Activated CD4-positive, alpha-beta T cell treated with anti-CD3 and anti-CD28 coated beads for 4 hours (primary cell): ENCODE data around the gene OLFML1.

Experiments used
- DNase-seq, 2 donors: peaks; one replicate each; pipeline ENCODE4 v3.0.0-alpha.2; 2020

The OLFML1 gene

DNA sequence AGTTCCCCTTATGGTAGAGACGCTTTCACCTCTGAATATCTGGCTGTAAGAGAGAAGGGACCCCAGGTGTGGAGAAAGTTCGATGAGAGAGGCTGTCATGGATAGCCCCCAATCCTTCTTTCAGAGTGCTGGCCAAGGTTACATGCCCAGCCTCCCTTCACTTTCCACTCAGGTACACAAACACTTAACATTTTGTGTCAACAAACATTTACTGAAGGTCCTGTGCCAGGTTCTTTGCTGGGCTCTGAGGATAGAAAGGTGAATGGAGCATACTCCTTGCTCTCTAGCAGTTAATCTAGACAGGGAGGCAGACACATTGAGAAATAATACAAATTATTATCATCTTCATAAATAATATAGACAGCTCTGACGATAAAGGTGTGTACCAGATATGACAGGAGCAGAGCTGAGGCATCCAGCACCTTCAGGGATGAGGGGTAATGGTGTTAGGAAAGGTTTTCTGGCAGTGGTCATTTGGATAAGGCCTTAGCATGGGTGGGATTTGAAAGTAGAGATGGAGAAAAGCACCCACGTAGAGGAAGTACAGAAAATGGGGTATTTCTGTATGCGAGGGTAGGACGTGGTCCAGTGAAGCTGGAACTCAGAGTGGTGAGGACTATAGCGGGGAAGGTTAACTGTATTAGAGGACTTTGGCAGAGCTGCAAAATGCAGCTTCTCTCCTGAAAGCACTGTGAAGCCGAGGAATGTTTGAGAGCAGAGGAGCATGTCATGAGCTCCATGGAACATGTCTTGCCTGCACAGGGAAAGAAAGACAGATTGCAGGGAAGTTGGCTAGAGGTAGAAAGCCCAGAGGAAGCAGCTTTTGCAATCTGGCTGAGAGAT, 48.1 kb downstream of the OLFML1 start:
- DNase-seq: no peak

- DNase-seq: no peak
These were observed 48.7 kb downstream of the OLFML1 start for GRCh38 chr11:7534042-7534378.

DNA sequence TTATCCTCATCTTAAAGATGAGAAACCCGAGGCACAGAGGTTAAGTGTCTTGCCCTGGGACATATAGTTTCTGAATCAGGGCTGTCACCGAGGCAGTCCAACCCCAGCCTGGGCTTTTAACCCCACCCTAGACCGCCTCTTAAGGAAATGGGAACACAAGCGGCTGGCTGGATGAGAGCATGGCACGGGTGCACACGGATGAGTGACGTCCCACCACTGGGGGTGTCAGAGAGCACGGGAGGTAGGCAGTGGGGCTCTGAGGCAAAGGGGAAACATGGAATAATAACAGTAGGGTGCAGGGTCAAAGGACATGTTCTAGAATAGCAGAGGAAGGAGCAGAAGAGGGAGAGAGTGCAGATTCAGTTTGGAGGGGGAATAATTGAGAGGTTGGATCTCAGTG, 50.8 kb downstream of the OLFML1 start:
- no peak for DNase-seq

DNA sequence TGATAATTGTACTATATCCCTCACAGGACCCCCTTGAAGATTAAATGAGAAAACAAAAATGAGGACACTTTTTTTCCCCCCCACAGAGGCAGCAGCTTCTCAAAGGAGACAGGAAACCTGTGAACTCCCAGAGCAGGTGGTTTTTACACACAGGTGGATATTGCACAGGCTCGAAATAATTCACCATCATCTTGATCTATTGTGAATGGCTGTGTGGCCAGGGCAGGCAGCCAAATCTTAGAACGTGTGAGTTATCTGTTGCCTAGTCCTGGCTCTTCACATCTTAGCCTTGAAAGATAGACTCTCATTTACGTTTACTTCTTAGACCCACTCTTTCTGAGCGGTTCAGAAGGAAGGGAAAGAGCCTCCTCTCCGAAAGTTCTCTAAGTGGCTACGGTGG, 52.0 kb downstream of the OLFML1 start:
- no peak for DNase-seq

GRCh38 chr11:7538031-7538430, 52.7 kb downstream of the OLFML1 start:
- no peak for DNase-seq

DNA sequence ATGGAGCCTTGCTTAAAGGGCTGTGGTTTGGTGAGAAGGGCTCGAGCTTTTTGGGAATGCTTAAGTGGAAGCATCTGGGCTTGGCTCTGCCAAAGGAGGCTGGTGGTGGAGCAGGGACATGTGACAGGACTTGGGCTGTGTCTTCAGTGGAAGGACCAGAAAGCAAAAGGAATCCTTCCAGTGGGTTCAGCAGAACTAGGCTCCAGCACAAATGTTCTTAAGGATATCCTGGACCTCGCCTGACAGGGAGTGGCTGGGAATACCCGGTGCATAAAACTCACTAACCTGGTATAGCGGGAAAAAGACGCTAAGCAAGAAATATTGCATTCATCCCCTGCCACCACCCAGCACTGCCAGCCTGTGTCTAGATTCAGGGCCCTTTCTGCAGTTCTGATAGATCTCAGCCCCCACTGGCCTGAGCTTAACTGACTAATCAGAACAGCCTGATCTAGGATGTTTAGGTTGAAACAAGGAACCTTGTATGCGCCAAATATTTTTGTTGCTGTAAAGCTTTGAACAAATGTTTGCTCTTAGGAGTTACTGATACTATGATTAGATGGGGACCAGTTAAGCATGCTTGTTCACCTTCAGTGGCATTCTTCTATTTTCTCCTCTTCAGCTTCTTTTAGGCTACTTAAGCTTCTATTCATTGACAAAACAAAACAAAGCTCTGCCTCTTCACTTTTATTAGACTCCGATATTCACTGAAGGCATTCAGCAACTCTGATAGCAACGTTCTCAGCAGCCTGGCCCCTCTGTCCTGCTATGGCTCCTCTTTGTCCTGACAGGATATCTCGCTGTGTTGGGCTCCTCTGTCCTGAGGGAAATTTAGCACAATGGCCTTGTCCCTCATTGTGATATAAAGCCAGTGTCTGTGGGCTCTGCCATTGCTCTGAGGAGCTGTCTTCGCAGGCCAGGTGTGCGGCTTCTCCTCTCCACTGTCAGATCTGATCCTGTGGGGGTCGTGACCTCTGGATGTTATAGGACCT, 53.5 kb downstream of the OLFML1 start:
- no peak for DNase-seq

GRCh38 chr11:7540830-7541555, 55.7 kb downstream of the OLFML1 start:
- no peak for DNase-seq

DNA sequence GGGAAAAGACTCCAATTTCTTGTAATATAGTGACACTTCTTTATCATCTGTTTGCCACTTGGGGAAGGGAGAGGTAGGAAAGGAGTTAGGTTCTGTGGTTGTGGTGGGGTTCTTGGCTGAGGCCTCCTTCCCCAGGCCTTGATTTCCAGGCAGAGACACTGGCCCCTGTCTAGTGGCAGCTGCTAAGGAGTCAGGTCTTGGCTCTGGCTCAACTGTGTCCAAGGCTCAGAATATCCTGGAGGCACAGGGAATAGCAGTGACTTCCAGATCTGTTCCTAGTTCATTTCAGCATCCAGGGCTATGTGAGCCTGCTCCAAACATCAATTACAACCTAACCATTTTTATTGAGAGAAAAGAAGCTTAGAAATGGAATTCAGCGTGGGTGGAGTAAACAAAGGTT, 58.0 kb downstream of the OLFML1 start:
- DNase-seq: no peak

- no peak for DNase-seq
These were observed 58.7 kb downstream of the OLFML1 start for GRCh38 chr11:7544021-7544420.

DNA sequence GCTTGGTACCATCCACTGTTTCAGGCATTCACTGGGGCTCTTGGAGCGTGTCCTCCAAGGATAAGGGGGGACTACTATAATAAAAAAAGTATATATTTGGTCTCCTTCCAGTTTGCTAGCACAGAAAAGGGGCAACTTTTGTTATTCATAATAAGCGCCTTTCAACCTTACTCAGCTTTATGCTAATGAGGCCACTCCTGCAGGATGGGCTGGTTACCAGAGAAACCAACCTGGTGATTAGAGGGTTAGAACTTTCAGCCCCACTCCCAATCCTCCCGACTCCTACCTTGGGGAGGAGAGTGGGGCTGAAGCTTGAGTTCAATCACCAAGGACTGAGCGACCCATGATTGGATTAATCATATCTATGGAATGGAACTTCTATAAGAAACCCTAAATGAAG, 60.3 kb downstream of the OLFML1 start:
- DNase-seq: no peak

- no peak for DNase-seq
These were observed 61.1 kb downstream of the OLFML1 start for GRCh38 chr11:7546324-7546791.

DNA sequence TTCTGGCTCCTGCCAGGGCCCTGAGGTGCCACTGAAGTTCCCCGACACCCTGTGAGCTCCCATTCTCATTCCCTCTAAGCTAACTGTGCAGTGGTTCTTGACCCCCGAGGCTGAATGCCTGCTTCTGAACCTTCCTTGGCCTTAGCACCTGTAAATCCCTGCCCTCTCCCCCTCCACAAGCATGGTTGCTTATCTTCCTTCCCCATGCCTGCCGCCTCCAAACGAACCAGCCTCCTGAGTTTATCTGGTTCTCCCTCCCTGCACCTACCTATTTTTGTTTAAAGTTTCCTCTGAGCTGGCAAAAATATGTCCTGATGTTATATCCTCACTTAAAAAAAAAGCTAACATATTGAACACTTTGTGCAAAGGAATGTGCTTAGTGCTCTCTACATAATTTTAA, 62.4 kb downstream of the OLFML1 start:
- DNase-seq: no peak

- DNase-seq: no peak
These were observed 63.5 kb downstream of the OLFML1 start for GRCh38 chr11:7548659-7549274.

DNA sequence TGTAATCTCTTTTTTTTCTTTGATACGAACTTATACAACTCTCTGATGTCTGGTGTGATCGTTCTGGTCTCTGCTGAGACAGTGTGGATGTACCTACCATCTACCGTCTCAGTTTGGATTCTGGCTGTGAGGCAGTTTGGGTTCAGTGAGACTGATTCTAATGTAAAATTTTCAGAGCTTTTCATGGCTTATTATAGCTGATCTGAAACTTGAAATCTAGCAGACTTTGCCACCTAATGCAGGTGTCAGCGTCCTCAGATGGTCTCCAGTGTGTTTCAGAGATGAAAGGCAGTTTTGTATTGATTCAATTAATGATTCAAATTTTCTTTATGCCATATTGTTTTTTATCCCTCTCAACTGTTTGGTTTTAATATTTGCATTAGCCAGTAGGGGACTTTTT, 64.4 kb downstream of the OLFML1 start:
- DNase-seq: no peak

- no peak for DNase-seq
These were observed 66.3 kb downstream of the OLFML1 start for GRCh38 chr11:7551571-7551970.

DNA sequence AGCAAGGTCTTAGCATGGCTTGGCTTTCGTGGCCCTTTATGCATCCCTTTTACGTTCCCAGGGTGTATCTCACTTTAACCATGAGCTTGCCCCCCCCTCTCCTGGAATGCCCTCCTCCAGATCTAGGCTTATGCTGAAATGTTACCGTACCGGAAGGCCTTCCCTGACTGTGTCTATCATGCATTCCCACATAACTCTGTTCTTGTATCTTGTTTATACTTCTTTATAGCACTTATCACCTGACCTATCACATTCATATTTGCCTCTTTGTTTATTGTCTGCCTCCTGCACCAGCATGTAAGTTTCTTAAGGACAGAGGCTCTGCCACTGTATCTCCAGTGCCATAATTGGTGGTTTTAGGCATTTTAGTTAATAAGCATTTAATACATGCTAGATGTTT, 67.4 kb downstream of the OLFML1 start:
- no peak for DNase-seq

GRCh38 chr11:7555052-7555699, 69.9 kb downstream of the OLFML1 start:
- no peak for DNase-seq

DNA sequence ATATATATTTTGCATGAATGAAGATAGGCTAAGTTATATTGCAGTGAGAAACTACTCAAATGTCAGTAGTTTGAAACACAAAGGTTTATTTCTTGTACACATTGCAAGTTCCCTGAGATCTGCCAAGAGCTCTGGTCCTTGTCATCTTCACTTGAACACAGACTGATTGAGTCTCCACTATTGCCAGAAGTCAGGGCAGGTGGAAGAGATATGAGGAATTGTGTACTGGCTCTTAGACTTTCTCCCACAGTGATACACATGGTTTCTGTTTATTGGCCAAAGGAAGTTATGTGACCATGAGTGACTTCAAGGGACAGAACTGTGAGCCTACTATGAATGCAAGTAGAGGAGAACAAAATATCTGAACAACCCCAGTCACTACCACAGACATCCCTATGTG, 72.7 kb downstream of the OLFML1 start:
- no peak for DNase-seq

- DNase-seq: no peak
These were observed 74.3 kb downstream of the OLFML1 start for GRCh38 chr11:7559398-7560283.
